ENCODE results near the gene IFNL3. TPM values are rescaled to one million over a fixed set of nuclear protein-coding genes. Genes with fewer than 3 reads are reported as not detected.

The IFNL3 gene
- total and polyA plus RNA-seq, 2 experiments from 2014 or later, result not detected

DNA sequence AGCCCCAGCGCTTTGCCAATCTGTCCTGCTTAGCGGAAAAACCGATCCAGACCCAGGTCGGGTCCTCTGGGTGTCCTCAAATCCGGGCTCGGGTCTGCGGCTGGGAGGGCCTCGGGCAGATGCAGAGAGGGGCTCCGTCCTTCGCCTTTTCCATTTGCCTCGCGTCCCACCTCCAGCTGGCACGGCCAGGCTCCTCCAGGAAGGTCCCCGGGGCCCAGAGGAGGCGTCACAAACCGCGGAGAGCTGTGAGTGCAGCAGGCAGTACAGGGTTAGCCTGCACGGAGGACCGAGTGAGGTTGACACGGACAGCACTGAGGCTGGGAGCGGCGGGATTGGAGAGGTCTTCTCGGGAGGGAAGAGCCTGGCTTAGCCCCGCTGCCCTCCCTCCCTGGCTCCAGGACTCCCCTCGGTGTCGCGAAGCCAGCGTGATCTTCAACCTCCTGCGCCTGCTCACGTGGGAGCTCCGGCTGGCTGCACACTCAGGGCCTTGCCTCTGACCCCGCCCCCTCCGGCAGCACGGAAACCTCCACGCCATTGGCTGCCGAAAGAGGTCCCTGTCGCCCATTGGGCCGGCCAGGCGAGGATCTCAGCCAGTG is 20.6 kb upstream of the IFNL3 start:
- in situ Hi-C loops (cut with MboI), result no loop called here
- Histone ChIP-seq H3K4me2 (ENCODE audit: unreplicated experiment) (no peak overlapping the region), H3K4me1 (ENCODE audit: insufficient read depth) (no peaks in the 10 kb centered on the region), H3F3A (ENCODE audit: insufficient read depth) (no peaks in the 10 kb centered on the region), H3K27me3 (replicated peaks; ENCODE audit: insufficient read depth) (peaks cover 55% of the 10 kb centered on the region), H3K9me2 (ENCODE audit: insufficient read depth) (no peaks in the 10 kb centered on the region), H3K36me3 (ENCODE audit: low read depth) (no peaks in the 10 kb centered on the region), H4K20me1 (ENCODE audit: insufficient read depth) (no peaks in the 10 kb centered on the region), H3K9ac (no peak overlapping the region), H2AFZ (no peak overlapping the region), H3K4me3 (no peak overlapping the region), H3K9me3 (ENCODE audit: low read depth) (no peaks in the 10 kb centered on the region), H3K27ac (no peak overlapping the region), H3K79me2 (ENCODE audit: insufficient read depth) (no peaks in the 10 kb centered on the region)
- WGBS, 2 experiments (ENCODE audit: low coverage in 1 of 2, low lambda C conversion rate in 2 of 2, missing lambda C conversion rate in 2 of 2), result 32 to 40% methylated on average over 35 to 39 of the region's 39 CpGs
- DNase-seq, result peak; percentile 4
- TF ChIP-seq EZH2phosphoT487 (IDR thresholded peaks at IDR 0.05; ENCODE audit: insufficient read depth, low read depth) (no peak), EZH2 (IDR thresholded peaks at IDR 0.05; ENCODE audit: insufficient read depth, poor library complexity, severe bottlenecking) (peak; percentile 17)

- TF ChIP-seq EZH2phosphoT487 (IDR thresholded peaks at IDR 0.05; ENCODE audit: insufficient read depth, low read depth), result 0 out of 2 replicates have a peak, but pooled peaks have one; percentile 32
- peak; percentile 42 for TF ChIP-seq EZH2 (IDR thresholded peaks at IDR 0.05; ENCODE audit: insufficient read depth, poor library complexity, severe bottlenecking)
- Histone ChIP-seq H3K9me2 (ENCODE audit: insufficient read depth) (no peaks in the 10 kb centered on the region), H3K4me1 (ENCODE audit: insufficient read depth) (no peaks in the 10 kb centered on the region), H3K79me2 (ENCODE audit: insufficient read depth) (no peaks in the 10 kb centered on the region), H3K9me3 (ENCODE audit: low read depth) (no peaks in the 10 kb centered on the region), H4K20me1 (ENCODE audit: insufficient read depth) (no peaks in the 10 kb centered on the region), H3F3A (ENCODE audit: insufficient read depth) (no peaks in the 10 kb centered on the region), H3K4me2 (ENCODE audit: unreplicated experiment) (no peak overlapping the region), H3K9ac (no peak overlapping the region), H3K4me3 (no peak overlapping the region), H3K27ac (no peak overlapping the region), H3K36me3 (ENCODE audit: low read depth) (no peaks in the 10 kb centered on the region), H3K27me3 (replicated peaks; ENCODE audit: insufficient read depth) (peaks cover 62% of the 10 kb centered on the region), H2AFZ (no peak overlapping the region)
- in situ Hi-C loops (cut with MboI), result no loop called here
- peak; percentile 34 for DNase-seq
- WGBS, 2 experiments (ENCODE audit: low coverage in 1 of 2, low lambda C conversion rate in 2 of 2, missing lambda C conversion rate in 2 of 2), result 4 to 5% methylated on average over 83 to 95 of the region's 102 CpGs
These were observed 19.8 kb upstream of the IFNL3 start for GRCh38 chr19:39264306-39265290.

GRCh38 chr19:39263912-39264305 is 19.1 kb upstream of the IFNL3 start:
- TF ChIP-seq EZH2phosphoT487 (IDR thresholded peaks at IDR 0.05; ENCODE audit: insufficient read depth, low read depth) (no peak), EZH2 (IDR thresholded peaks at IDR 0.05; ENCODE audit: insufficient read depth, poor library complexity, severe bottlenecking) (peak; percentile 41)
- H2AFZ ChIP-seq, result no peak overlapping the region
- no peaks in the 10 kb centered on the region for H4K20me1 ChIP-seq (ENCODE audit: insufficient read depth)
- H3K9ac ChIP-seq, result no peak overlapping the region
- no peaks in the 10 kb centered on the region for H3K4me1 ChIP-seq (ENCODE audit: insufficient read depth)
- no peak overlapping the region for H3K27ac ChIP-seq
- in situ Hi-C loops (cut with MboI), result no loop called here
- DNase-seq, result no peak
- no peaks in the 10 kb centered on the region for H3K36me3 ChIP-seq (ENCODE audit: low read depth)
- 4 to 8% methylated on average over 13 to 16 of the region's 17 CpGs for WGBS, 2 experiments (ENCODE audit: low coverage in 1 of 2, low lambda C conversion rate in 2 of 2, missing lambda C conversion rate in 2 of 2)
- no peak overlapping the region for H3K4me3 ChIP-seq
- H3K27me3 ChIP-seq (replicated peaks; ENCODE audit: insufficient read depth), result peaks cover 65% of the 10 kb centered on the region
- H3F3A ChIP-seq (ENCODE audit: insufficient read depth), result no peaks in the 10 kb centered on the region
- no peak overlapping the region for H3K4me2 ChIP-seq (ENCODE audit: unreplicated experiment)
- no peaks in the 10 kb centered on the region for H3K9me2 ChIP-seq (ENCODE audit: insufficient read depth)
- no peaks in the 10 kb centered on the region for H3K9me3 ChIP-seq (ENCODE audit: low read depth)
- no peaks in the 10 kb centered on the region for H3K79me2 ChIP-seq (ENCODE audit: insufficient read depth)

- WGBS, 2 experiments (ENCODE audit: low coverage in 1 of 2, low lambda C conversion rate in 2 of 2, missing lambda C conversion rate in 2 of 2), result 62 to 64% methylated on average over 4 of the region's 4 CpGs
- no peak overlapping the region for H3K27ac ChIP-seq
- in situ Hi-C loops (cut with MboI), result no loop called here
- no peaks in the 10 kb centered on the region for H3K36me3 ChIP-seq (ENCODE audit: low read depth)
- H3K4me2 ChIP-seq (ENCODE audit: unreplicated experiment), result no peak overlapping the region
- TF ChIP-seq EZH2phosphoT487 (IDR thresholded peaks at IDR 0.05; ENCODE audit: insufficient read depth, low read depth) (no peak), EZH2 (IDR thresholded peaks at IDR 0.05; ENCODE audit: insufficient read depth, poor library complexity, severe bottlenecking) (no peak)
- H3K4me1 ChIP-seq (ENCODE audit: insufficient read depth), result no peaks in the 10 kb centered on the region
- no peak overlapping the region for H2AFZ ChIP-seq
- peaks cover 65% of the 10 kb centered on the region for H3K27me3 ChIP-seq (replicated peaks; ENCODE audit: insufficient read depth)
- H3K79me2 ChIP-seq (ENCODE audit: insufficient read depth), result no peaks in the 10 kb centered on the region
- no peaks in the 10 kb centered on the region for H3K9me2 ChIP-seq (ENCODE audit: insufficient read depth)
- H3F3A ChIP-seq (ENCODE audit: insufficient read depth), result no peaks in the 10 kb centered on the region
- no peaks in the 10 kb centered on the region for H4K20me1 ChIP-seq (ENCODE audit: insufficient read depth)
- no peak for DNase-seq
- H3K9ac ChIP-seq, result no peak overlapping the region
- no peaks in the 10 kb centered on the region for H3K9me3 ChIP-seq (ENCODE audit: low read depth)
- H3K4me3 ChIP-seq, result no peak overlapping the region
These were observed 17.7 kb upstream of the IFNL3 start for GRCh38 chr19:39262496-39262895.

All from GM23248 (cell line).